Ascending aorta (tissue), 2 donors: Measurements from ENCODE around the gene MED16. TPM values are rescaled to one million over a fixed set of nuclear protein-coding genes. Genes with fewer than 3 reads are reported as not detected.
A peak's percentile ranks its signal among the peaks of the same experiment; 100 is the strongest.

ENCODE experiments used
- DNase-seq, 2 donors: peaks; one replicate each; pipeline ENCODE4 v3.0.0-alpha.2; 2019; ENCODE audit warnings: low spot score in 2 of 2
- H3K27ac ChIP-seq, 2 donors: fragments of 200-600 bp; sonication (generic); one replicate each; pipeline ENCODE4 v1.5.1; 2016 to 2017; ENCODE audit warnings: mild to moderate bottlenecking in 1 of 2
- H3K27me3 ChIP-seq: fragments of 200-600 bp; sonication (generic); one replicate; pipeline ENCODE4 v1.5.1; 2017
- H3K36me3 ChIP-seq, 2 donors: fragments of 200-600 bp; sonication (generic); one replicate each; pipeline ENCODE4 v1.5.1; 2016
- H3K4me1 ChIP-seq, 2 donors: fragments of 200-600 bp; sonication (generic); one replicate each; pipeline ENCODE4 v1.5.1; 2016 to 2017; ENCODE audit warnings: mild to moderate bottlenecking in 1 of 2
- H3K4me3 ChIP-seq, 2 donors: fragments of 200-600 bp; sonication (generic); one replicate each; pipeline ENCODE4 v1.5.1; 2016 to 2017; ENCODE audit warnings: mild to moderate bottlenecking in 1 of 2
- H3K9me3 ChIP-seq, 2 donors: fragments of 200-600 bp; sonication (generic); one replicate each; pipeline ENCODE4 v1.5.1; 2016
- CTCF ChIP-seq, 3 experiments: fragments of 200-600 bp in 2 of 3; fragments of 450-650 bp in 1 of 3; sonication (generic) in 2 of 3; IDR thresholded peaks; one replicate each; pipeline ENCODE4 v1.5.1; 2016 to 2019; ENCODE audit warnings: antibody characterized with exemption in 3 of 3, mild to moderate bottlenecking in 1 of 3, moderate library complexity in 1 of 3
- intact Hi-C: fragments of 100-400 bp; cut with DNase I; formaldehyde crosslinking; loops from one replicate; pipeline ENCODE4 v1.15.1; 2023
- total RNA-seq: library from RNA; depleted of rRNA; stranded (reverse); fragments of >200 nt; gene quantifications from one replicate; pipeline ENCODE4 v1.1.0, GENCODE V29; 2016

Gene MED16
- total RNA-seq, 1 donor from 2014 or later, result 73.2 TPM

GRCh38 chr19:939439-939838 is 46.5 kb upstream of the MED16 start:
- Histone ChIP-seq H3K4me1 (peaks cover 2 to 23% of the 10 kb centered on the region in 2 donors), H3K4me3 (no peak overlapping the region), H3K27ac (peak overlapping the region in 1 of 2 donors; percentile 88), H3K27me3 (no peaks in the 10 kb centered on the region), H3K36me3 (no peaks in the 10 kb centered on the region), H3K9me3 (no peaks in the 10 kb centered on the region)
- TF ChIP-seq CTCF (IDR thresholded peaks at IDR 0.05), result no peak
- DNase-seq, result no peak
- intact Hi-C loops, result no loop called here

- Histone ChIP-seq H3K27me3 (no peaks in the 10 kb centered on the region), H3K36me3 (no peaks in the 10 kb centered on the region), H3K4me3 (no peak overlapping the region), H3K9me3 (no peaks in the 10 kb centered on the region), H3K27ac (no peak overlapping the region), H3K4me1 (peaks cover 8 to 31% of the 10 kb centered on the region in 2 donors)
- no peak for DNase-seq
- intact Hi-C loops, result no loop called here
- TF ChIP-seq CTCF (IDR thresholded peaks at IDR 0.05), result no peak
Measured at GRCh38 chr19:938233-938923, 45.4 kb upstream of the MED16 start.

- Histone ChIP-seq H3K4me1 (peaks cover 14 to 41% of the 10 kb centered on the region in 2 donors), H3K27ac (no peak overlapping the region), H3K4me3 (no peak overlapping the region), H3K36me3 (no peaks in the 10 kb centered on the region), H3K9me3 (no peaks in the 10 kb centered on the region), H3K27me3 (no peaks in the 10 kb centered on the region)
- DNase-seq, result no peak
- intact Hi-C loops, result no loop called here
- no peak for TF ChIP-seq CTCF (IDR thresholded peaks at IDR 0.05)
Measured at GRCh38 chr19:937259-937694, 44.3 kb upstream of the MED16 start.

- intact Hi-C loops, result no loop called here
- Histone ChIP-seq H3K4me3 (no peak overlapping the region), H3K4me1 (peaks cover 14 to 35% of the 10 kb centered on the region in 2 donors), H3K9me3 (no peaks in the 10 kb centered on the region), H3K27ac (no peak overlapping the region), H3K36me3 (no peaks in the 10 kb centered on the region), H3K27me3 (no peaks in the 10 kb centered on the region)
- TF ChIP-seq CTCF (IDR thresholded peaks at IDR 0.05), result no peak
- no peak for DNase-seq
Measured at GRCh38 chr19:936175-936546, 43.2 kb upstream of the MED16 start.

GRCh38 chr19:934865-935479 is 42.0 kb upstream of the MED16 start:
- Histone ChIP-seq H3K4me1 (peaks cover 14 to 26% of the 10 kb centered on the region in 2 donors), H3K4me3 (peak overlapping the region in 1 of 2 donors; percentile 3), H3K9me3 (no peaks in the 10 kb centered on the region), H3K27me3 (no peaks in the 10 kb centered on the region), H3K27ac (peak overlapping the region; percentile 68 to 90), H3K36me3 (no peaks in the 10 kb centered on the region)
- peak; percentile 82 to 89 for DNase-seq
- TF ChIP-seq CTCF (IDR thresholded peaks at IDR 0.05), result no peak
- intact Hi-C loops, result no loop called here
